Stimulated activated CD8-positive, alpha-beta memory T cell treated with anti-CD3 and anti-CD28 coated beads, Interleukin-7, amount 100 ng/mL, for 48 hours (primary cell): Measurements from ENCODE around the gene RIMBP2.
"Not testable (repeated sequence)": the region's sequence is repeated elsewhere in the genome, so short reads cannot be mapped to it uniquely, and the experiment has no call there.

Experiments used
- DNase-seq, 2 donors: peaks; one replicate each; pipeline ENCODE4 v3.0.0-alpha.2; 2020; ENCODE audit warnings: low read depth in 1 of 2; ENCODE audit errors: extremely low read depth in 1 of 2

RIMBP2 gene

DNA sequence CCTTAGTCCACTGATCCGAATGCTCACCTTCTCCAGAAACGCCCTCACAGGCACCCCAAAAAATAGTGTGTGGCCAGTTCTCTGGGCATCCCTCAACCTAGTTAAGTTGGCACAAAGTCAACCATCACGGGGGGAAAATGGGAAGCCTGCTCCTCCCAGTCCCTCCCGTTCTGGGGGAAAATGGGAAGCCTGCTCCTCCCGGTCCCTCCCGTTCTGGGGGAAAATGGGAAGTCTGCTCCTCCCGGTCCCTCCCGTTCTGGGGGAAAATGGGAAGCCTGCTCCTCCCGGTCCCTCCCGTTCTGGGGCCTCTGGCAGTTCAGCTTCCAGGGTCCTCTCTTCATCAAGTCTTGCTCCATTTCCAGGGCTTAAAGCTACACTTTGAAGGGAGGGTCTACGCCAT is 106.1 kb downstream of the RIMBP2 start:
- no peak for DNase-seq

DNA sequence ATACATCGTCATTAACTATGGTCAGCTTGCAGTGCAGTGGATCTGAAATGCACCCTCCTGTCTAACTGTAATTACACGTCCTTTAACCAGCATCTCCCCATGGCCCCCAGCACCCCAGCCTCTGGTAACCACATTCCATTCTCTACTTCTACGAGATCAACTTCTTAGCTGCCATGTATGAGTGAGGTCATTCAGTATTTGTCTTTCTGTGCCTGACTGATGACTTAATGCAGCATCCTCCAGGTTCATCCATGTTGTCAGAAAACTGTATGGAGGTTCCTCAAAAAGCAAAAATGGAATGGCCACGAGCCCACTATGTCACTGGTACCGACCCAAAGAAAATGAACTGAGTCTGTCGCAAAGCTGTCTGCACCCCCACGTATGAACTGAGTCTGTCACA is 107.3 kb downstream of the RIMBP2 start:
- no peak for DNase-seq

DNA sequence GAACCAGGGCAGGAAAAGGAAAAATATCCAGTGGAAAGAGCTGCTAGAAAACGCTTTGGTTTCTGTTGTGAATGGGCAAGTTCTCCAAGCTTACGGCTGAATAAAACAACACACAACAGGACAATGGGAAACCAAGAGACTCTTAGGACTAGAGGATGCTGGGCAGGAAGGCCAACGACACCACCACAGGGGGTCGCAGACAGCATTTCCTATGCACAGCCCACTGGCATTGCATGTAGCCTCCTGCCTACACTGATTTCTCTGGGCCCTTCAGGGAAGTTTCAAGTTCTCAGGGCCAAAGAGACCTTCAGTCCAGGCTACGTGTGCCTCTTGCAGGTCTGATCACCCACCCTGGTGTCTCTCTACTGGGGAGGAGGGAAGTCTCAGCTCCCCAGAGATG is 108.0 kb downstream of the RIMBP2 start:
- no peak for DNase-seq

DNA sequence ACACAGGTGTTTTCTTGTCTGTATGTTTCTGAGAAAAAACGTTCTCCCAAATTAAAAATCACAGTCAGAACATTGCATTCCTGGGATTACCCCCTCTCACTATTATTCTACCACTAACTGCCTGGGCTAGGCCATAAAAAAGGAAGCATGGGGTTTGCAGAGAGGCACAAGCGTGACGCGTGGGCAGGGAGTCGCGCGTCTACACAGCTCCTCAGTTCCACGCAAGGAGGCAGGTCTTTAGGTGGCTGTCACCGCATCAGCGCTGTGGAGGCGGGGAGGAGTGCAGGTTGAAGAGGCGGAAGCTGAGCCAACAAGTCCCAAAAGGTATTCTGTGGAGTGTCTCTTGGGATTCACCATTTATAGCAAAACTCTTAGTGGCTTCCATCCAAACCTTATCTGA is 109.9 kb downstream of the RIMBP2 start:
- no peak for DNase-seq

DNA sequence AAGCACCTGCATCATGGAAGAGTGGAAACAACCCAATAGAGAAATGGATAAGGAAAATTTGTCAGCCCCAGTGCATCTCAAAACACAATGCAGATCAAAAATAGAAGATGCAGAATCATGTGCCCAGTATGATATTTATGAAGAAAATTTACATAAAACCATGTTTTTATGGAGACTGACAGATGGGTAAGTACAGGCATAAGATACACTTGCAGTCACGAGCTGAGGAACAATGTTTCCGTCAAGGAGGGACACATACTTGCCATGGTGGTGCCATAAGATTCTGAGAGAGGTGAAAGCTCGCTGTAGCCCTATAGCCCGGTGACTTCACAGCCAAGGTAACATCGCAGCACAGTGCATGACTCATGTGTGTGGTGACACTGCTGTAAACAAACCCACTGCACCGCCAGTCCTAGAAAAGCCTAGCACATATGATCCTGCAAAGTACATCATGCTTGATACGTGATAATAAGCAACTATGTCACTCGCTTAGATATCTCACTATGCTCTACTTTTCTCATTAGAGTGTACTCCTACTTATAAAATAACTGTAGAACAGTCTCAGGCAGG is 112.6 kb downstream of the RIMBP2 start:
- no peak for DNase-seq

DNA sequence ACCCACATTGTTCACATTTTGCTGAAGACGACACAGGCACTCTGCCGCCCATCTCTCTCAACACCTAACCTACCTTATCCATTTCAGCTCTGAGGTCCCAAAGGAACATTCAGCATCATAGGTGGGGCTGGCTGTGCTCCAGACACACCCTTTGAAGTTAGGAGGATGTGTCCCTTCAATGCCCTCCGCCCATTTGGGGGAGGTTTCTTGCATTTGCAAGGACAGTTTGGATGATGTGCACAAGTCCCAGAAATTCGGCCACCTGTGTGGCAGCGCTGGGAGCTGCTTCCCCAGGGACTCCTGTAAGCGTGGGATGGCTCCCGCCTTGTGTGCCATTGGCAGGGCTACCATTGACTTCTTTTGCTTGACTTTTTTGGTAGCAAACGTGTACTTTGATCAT is 113.8 kb downstream of the RIMBP2 start:
- DNase-seq = no peak

DNA sequence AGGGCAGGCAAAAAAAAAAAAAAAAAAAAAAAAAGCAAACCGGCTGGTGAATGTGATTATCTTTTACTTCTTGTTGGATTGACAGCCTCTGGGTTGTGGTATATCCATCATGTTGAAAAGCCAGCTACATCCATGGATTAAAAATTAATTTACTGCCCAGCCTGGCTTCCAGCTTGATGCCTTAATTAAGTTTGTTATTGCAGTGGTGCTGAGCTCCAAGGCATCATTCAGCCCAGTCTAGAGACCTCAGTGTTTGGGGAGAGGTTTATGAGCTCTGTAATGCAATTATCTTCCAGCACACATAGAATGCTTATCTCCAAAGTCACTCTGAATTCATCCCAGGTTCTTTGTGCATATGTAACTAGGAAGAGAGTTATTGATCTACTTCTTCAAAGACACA is 114.8 kb downstream of the RIMBP2 start:
- no peak for DNase-seq

DNA sequence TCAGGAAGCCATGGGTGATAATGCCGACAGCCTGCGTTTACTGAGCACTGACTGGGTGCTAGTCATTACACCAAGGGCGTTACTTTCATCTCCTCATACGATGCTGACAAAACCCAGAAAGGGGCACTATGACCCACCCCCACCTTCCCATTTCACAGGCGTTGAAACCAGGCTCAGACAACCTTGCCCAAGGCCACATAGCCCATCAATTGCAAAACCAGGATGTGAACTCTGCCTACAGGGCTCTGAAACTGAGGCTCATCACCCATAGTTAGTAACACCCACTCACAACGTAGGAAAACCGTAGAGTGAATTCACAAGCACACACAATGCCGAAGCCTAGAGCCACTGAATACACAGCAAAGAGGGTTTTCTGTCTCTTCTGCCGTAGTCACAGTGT is 119.9 kb downstream of the RIMBP2 start:
- DNase-seq = no peak

DNA sequence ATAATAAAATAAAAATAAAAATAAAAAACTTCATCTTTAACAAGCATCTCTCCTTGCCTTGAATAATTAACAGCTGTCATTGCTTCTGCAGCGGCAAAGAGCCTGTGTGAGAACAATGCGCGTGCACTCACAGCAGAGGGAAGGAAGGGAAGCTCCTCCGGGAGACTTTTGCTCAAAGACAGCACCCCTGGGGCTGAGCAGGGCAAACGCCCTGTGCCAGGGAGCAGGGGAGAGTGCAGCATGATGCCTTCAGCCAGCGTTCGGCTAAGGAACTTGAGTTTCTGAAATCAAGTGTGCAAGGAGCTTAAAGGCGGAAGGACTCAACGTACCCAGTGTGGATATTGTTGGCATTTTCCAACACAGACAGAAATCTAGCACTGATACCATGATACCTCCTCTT is 120.5 kb downstream of the RIMBP2 start:
- no peak for DNase-seq

DNA sequence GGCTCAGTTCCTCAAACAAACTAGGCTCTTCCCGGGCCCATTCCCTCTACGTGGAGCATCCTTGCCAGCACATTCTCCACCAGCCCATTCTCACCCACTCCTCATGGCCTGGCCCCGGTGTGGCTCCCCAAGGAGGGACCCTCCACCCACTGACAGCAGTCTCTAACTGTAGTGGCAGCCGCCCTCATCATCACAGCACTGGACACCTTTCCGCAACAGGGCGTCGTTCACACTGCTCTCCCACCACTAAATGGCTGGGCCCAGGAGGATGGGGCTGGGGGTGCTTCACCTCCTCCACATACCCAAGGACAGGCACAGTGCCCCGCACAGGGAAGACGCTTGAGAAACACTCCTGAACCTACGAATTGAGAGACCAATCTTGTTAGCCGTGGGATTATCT is 123.0 kb downstream of the RIMBP2 start:
- no peak for DNase-seq

DNA sequence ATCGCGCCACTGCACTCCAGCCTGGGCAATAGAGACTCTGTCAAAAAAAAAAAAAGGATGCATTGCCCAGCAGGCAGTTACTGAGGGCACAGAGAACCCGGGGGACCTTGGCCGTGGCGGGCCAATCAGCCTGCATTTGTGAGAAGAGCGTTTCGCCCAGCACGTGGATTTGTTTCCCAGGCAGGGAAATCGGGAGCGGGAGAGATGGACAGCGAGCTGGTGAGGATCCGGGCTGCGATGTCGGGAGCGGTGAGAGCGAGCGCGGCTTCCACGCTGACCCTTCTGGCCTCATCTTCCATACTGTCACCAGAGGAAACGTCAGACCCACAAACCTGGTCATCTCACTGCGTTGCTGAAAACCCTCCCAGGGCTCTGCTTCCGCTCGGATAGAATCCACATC is 123.5 kb downstream of the RIMBP2 start:
- no peak for DNase-seq

DNA sequence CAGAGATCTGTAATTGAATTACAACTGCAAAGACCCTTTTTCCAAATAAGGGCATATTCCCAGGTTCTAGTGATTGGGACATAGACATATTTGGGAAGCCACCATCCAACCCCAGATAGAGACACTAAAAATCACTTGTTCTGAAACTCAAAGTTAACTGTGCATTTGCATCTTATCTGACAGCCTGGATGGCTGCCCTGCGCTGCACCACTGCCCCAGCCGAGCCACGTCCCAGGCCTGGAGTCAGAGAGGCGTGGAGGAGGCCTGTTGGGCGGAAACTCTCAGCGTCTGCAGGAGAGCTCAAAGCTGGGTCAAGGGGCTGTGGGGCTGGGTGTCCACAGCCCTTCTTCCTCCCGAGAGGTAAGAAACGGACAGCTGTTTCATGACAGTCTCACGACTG is 124.4 kb downstream of the RIMBP2 start:
- no peak for DNase-seq

DNA sequence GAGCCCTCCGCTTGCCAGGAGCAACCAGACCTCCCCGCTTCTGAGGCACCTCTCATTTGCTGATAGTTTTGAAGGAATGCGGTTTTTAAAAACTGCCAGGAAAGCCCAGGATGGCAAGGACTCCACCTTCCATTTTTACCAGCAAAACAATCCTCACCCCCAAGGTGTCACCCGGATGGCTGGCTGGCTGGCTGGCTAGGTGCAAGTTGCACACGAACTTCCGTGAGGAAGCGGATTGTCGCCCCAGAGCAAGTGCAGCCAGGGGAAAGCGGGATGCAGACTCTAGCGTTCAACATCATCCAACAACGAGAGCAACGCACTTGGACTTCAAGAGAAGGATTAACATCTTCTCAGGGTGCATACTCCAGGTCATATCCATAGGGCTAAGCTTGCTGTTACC is 125.4 kb downstream of the RIMBP2 start:
- DNase-seq = no peak

DNA sequence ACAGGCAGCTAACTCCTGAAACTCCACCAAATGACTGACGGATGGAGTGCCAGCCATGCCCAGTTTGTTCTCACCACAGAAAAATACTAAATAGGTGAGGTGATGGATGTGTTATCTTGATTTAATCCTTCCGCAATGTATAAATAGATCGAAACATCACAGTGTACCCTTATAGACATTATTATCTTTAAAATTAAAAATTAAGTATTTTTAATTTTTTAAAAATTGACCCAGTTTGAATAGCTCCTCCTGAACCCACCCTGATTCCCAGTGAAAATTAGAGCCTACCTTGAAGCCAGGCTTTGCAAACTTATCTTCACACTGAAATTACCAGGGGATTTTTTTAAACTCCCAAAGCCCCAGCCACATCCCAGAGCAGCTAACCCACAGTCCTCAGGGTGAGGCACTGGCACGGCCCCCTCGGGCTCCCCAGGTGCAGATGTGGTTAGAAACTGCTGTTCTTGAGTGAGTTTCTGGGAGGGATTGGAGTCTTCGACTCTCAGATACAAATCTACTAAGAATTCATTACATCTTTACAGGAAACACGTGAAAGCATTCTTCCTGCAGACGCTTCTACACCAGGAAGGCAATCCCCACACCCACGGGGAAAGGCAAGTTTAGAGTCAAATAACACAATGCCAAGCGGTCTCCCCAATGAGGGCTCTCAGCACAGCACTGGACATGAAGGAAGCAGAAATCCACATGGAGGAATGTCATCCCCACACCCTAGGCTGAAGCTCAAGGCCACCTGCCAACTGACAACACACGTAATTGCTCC is 126.4 kb downstream of the RIMBP2 start:
- no peak for DNase-seq

DNA sequence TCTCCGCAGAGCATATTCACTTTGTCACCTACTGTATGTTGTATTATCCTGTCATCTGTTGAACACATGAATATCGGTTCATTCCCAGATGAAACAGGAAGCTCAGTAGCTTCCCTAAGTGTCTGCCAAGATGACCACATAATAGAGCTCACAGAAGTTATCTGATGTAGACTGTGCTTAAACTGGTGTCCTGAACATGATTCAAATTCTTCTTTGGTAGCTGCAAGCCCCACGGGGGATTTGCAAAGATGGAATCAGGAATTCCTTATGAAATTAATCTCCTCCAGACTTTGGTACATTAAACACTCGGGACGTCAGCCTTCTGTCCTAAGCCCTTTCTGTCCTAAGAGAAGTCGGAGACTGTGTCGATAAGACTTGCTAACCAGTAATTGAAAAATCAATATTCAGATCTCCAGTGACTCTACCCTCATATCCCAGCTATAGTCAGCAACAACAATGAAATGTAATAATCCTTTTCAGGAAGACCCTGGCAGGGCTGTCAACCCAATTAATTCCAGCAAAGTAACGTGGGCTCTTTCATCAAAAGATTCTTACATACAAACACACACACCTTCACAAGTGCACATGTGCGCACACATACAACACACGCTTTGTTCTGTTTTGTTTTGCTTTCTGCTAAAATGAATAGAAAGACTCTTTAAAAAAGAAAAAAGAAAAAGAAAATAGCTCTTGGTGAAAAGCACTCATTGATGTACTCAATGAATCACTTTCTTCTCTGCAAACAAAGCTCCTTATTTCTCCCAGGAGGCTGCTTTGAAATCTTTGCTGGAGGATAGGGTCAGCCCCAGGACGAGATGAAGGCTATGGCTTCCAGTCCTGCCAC is 127.2 kb downstream of the RIMBP2 start:
- DNase-seq = no peak

DNA sequence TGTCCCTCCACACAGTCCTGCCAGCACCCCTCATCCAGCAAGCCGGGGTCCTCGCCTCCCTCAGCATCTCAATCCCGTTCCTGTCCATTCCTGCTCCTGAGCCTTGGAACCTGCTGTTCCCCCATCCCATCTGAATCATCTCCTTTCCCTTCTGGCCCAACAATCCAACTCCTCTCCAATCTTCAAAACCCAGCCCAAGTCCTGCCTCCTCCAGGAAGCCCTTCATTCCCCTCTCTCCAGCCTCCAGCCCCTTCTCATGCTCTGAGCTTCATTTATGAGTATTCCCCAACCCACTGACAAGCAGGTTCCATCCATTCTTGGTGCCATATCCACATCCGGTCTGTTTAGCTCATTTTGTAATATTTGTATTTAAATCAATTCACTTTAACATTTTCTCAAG is 128.1 kb downstream of the RIMBP2 start:
- no peak for DNase-seq

DNA sequence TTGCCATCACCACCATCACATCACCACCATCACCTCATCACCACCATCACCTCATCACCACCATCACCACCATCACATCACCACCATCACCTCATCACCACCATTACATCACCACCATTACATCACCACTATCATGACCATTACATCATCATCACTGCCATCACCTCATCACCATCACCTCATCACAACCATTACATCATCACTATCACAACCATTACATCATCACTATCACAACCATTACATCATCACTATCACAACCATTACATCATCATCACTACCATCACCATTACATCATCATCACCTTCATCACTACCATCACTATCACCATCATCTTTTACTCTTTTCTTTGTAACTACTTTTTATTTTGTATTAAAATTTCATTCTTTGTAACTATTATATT is 131.6 kb downstream of the RIMBP2 start:
- DNase-seq = not testable (repeated sequence)

DNA sequence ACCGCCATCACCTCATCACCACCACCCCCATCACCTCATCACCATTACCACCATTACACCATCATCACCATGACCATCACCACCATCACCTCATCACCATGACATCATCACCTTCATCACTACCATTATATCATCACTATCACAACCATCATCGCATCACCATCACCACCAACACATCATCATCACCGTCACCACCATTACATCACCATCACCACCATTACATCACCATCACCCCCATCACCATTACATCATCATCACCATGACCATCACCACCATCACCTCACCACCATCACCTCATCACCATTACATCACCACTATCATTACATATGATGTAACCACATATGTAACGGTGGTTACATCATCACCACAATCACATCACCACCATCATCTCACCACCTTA is 132.3 kb downstream of the RIMBP2 start:
- no peak for DNase-seq

DNA sequence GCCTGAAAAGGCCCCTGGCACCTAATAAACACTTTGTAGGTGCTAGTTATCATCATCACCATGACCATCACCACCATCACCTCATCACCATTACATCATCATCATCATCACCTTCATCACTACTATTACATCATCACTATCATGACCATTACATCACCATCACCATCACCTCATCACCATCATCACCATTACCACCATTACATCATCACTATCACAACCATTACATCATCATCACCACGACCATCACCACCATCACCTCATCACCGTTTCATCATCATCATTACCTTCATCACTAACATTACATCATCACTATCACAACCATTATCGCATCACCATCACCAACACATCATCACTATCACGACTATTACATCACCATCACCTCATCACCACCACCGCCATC is 132.8 kb downstream of the RIMBP2 start:
- no peak for DNase-seq

DNA sequence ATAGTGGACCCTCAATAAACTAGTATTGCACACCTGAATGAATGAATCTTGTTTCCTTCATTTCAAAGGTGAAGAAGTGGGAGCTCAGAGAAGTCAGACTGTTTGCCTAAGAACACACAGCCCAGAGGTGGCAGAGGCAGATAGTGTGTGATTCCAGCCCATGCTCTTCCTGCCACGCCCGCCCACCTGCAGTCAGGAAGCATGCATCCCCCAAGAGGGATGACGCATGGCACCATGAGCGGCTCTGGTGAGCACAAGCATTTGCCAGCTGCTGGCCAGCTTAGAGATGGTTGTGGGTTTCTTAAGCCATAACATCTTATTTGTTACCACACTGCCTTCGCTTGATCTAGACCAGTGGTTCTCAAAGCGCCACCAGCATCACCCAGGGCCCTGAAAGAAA is 133.8 kb downstream of the RIMBP2 start:
- DNase-seq = no peak

DNA sequence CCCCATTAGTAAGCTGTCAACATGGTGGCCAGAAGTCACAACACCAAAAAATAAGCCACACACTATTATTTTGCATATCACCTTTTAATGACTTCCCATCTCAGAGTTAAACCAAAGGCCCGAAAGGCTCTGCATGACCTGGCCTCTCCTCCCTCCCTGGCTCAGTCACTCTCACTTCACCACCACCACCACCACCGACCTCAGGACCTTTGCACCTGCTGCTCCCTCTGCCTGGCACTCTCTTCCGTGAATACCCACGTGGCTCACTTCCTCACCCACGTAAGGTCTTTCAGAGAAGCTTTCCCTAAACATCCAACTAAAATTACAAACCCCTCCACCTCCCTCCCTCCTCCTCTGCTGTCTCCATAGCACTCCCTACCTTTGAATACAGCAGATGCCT is 134.3 kb downstream of the RIMBP2 start:
- DNase-seq = no peak

DNA sequence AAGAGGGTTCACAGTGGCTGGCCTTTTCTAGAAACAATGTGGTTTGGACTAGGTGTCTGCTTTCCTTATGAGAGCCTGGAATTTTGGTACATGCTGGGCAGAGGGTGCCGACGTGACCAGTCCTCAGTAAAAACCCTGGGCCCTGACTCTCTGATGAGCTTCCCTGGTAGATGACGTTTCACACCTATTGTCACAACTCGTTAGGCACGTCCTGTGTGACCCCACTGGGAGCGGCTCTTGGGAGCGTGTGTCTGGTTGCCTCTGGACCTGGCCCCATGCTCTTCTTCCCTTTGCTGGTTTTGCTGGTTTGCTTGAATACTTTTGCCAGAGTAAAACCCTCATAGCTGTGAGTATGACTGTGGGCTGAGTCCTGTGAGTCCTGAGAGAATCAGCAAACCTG is 136.9 kb downstream of the RIMBP2 start:
- DNase-seq = no peak
